HEK293T (cell line): Measurements from ENCODE around the gene PICK1.

Experiments used
- ARNT ChIP-seq: fragments of 450-650 bp; IDR thresholded peaks from 2 replicates; pipeline ENCODE4 v1.6.1; 2017; ENCODE audit warnings: mild to moderate bottlenecking
- BHLHE40 ChIP-seq: fragments of 450-650 bp; IDR thresholded peaks from 2 replicates; pipeline ENCODE4 v1.6.1; 2016; ENCODE audit warnings: mild to moderate bottlenecking, moderate library complexity, borderline replicate concordance
- CTBP1 ChIP-seq: fragments of 450-650 bp; IDR thresholded peaks from 2 replicates; pipeline ENCODE4 v1.6.1; 2016; ENCODE audit warnings: borderline replicate concordance
- HDGF ChIP-seq: fragments of 450-650 bp; IDR thresholded peaks from 2 replicates; pipeline ENCODE4 v1.6.1; 2017; ENCODE audit warnings: antibody characterized with exemption, borderline replicate concordance
- L3MBTL2 ChIP-seq: fragments of 450-650 bp; conservative IDR thresholded peaks from 2 replicates; pipeline ENCODE4 v1.6.1; 2016; ENCODE audit warnings: mild to moderate bottlenecking
- PKNOX1 ChIP-seq: fragments of 450-650 bp; IDR thresholded peaks from 2 replicates; pipeline ENCODE4 v1.6.1; 2016
- SUZ12 ChIP-seq: fragments of 450-650 bp; IDR thresholded peaks from 2 replicates; pipeline ENCODE4 v1.6.1; 2016; ENCODE audit warnings: mild to moderate bottlenecking
- ZNF384 ChIP-seq: fragments of 450-650 bp; IDR thresholded peaks from 2 replicates; pipeline ENCODE4 v1.6.1; 2016

- TF ChIP-seq HDGF (no peak), CTBP1 (no peak), ARNT (no peak), BHLHE40 (no peak), ZNF384 (no peak), L3MBTL2 (no peak), PKNOX1 (no peak), SUZ12 (no peak)
These were observed 54.0 kb downstream of the PICK1 start for GRCh38 chr22:38110863-38111852.
